Measurements from ENCODE around the gene FIBCD1.

FIBCD1 gene

DNA sequence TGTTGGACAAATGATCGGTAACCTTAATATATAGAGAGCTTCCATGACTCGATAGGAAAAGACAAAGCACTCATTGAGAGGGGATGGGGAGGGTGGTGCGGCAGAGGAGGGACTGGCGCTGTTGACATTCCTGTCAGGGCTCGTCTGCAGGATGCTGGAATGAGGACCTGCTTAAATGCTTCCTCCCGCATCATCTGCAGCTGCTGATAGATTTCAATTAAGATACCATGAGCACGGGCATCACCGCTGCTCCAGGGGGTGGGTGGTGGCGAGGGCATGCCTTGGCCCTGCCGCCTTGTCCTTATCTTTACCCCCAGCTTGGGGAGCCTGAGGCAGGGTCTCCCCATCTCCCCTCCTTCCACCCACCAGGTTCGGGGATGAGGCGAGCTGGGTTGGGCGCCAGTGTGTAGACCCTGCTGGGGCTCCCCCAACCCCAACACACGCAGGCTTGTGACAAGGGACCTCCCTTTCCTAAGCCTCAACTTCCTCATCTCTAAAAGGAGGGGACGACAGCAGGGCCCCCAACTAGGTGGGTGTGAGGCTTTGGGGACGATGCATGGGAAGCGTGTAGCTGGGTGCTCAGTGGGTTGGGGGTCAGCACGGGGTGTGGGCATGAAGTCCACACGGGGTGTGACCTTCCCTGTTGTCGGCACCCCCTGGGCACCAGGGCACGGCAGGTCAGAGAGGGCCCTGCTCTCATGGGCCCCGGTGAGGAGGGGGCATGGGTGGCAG, 30.7 kb downstream of the FIBCD1 start:
- DNase-seq (ENCODE audit: low read depth in 2 of 2) = no peak

- DNase-seq (ENCODE audit: low read depth in 2 of 2) = no peak
Observed at GRCh38 chr9:130906735-130907416, 32.2 kb downstream of the FIBCD1 start.

DNA sequence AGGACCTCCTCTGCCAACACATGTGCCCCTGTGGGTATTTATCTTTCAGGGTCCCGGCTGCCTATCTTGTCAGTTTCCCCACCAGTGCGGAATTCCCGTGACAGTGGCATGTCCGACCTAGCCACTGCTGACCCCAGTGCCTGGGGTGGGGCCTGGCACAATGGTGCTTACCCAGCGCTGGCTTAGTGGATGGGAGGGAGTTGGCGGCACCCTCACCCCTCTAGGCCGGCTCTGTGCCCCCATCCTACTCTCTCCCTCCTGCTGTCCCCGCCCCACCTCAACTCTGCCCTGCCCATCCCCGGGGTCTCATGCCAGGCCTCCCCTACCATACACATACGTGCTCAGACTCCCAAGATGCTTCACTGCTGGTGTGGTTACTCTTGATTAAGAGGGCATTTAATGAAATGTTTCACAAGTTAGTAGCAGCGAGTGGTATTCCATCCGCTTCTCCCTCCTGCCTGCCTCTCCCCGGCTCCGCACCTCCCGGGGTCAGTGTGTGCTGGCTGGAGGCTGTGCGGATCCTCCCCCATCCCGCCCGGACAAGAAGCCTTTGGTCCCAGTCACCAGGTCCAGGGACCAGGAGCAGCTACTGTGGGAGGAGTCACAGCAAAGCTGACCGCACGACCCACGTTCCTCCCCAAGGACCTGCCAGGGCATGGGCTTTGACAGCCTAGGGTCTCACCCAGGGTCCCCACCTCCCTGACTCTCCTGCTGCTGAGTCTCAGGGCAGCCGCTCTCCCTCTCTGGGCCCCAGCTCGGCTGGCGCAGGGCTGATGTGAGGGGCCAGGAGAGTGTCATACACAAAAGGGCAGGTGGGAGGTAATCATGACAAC, 32.9 kb downstream of the FIBCD1 start:
- no peak for DNase-seq (ENCODE audit: low read depth in 2 of 2)

GRCh38 chr9:130905125-130905901, 33.7 kb downstream of the FIBCD1 start:
- DNase-seq (ENCODE audit: low read depth in 2 of 2) = no peak

DNA sequence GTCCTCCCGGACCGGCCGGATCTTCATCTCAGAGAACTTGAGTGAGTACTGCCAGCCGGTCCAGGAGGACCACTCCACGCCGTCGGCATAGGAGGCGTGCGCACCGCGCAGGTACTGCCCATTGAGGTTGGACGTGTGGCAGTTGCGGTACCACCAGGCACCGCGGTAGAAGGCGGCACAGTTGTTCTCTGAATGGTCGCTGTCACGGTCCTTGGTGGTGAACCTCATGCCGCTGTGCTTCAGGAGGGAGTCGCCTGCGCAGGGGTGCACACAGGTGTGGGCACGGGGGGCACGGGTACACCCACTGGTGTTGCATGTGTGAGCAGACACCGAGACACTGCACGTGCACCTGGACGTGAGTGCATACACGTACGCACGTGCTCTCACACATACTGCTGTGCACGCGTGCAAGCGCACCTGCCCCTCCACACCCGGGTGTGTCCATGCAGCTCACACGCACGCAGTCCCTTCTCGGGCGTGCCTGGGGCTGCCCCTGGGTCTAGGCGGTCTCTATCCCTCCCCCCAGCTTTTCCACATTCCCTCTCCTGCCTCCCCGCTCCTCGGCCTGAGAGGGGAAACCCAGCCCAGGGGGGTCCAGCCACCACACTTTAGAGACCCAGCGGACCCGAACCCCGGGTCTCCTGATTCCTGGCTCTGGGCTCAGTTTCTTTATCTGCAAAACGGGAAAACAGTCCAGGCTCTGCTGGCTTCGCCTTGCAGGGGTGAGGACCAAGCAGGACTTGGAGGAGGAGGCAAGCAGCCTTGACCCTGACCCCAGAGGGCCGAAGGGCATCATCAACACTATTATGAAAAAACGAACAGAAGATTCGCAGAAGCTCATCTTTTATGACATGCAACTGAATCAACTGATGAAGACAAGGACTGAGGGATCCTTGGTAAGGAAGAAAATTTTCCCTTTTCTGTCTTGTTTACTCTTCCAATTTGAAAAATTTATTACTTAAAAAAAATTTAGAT, 34.7 kb downstream of the FIBCD1 start:
- DNase-seq (ENCODE audit: low read depth in 2 of 2) = no peak

DNA sequence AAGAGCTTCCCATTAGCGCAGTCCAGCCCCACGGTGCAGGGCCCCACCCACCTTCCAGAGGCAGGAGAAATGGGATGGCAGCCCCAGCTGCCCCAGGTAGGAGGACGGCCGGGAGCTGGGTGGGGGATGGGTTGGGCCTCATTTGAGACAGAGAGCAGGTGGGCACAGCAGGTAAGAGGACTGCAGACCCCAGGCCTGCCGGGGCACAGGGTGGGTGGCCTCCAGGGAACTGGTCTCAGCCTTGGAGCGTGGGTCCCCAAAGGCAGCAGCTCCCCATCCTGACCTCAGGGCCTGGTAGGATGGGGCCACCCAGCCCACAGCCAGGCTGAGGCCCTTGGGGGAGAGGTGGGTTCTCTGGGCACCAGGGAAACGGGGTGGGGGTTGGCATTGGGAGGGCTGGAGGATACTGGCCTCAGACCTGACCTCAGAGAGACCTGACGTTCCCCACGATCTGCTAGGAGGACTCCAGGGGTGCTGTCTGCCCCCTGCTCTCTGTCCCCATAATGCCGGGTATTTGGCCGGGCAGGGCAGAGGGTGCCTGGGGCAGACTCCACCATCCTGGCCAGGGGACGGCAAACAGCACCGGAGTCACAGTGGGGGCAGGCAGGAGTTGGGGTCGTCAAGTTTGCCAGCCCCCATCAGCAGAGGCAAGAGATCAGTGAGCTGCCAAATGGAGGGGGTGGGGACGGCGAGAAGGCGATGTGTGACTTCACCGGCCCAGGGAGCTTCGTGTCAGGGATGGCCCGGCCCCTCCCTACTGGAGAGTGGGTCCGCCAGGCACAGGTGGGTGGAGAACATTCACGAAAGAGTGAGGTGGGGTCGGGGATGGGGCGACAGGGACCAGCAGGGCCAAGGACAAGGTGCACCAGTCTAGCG, 35.6 kb downstream of the FIBCD1 start:
- no peak for DNase-seq (ENCODE audit: low read depth in 2 of 2)

- no peak for DNase-seq (ENCODE audit: low read depth in 2 of 2)
Observed at GRCh38 chr9:130902204-130903185, 36.6 kb downstream of the FIBCD1 start.

- DNase-seq (ENCODE audit: low read depth in 2 of 2) = no peak
Observed at GRCh38 chr9:130901498-130902203, 37.4 kb downstream of the FIBCD1 start.

- DNase-seq (ENCODE audit: low read depth in 2 of 2) = no peak
Observed at GRCh38 chr9:130900701-130901497, 38.1 kb downstream of the FIBCD1 start.

DNA sequence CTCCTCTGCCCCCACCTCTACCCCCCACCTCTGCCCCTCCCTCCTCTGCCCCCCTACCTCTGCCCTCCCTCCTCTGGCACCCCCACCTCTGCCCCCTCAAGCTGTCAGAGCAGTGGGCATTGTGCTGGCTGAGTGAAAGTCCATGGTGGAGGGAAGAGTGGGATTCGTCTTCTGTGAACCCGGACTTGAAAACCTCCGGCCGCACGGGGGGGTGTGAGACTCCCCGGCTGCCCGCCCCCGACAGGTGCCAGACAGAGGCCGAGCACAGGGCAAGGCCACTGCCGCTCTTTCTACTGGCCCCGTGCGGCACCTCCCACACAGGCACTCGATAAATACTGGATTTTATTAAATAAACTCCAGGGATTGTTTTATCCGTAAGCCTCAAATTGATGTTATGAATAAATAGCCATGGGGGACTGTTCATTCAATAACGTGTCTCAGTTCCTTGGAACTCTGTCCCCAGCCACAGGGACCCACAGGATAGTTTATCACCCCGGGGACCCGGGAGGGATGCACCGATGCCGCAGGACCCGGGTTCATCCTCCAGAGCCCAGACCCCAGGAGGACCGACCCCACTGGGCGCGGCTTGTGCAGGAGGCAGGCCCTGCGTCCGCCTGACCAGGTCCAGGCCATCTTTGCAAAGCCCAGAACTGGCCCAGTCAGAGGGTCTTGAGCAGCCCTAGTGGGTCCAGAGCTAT, 39.8 kb downstream of the FIBCD1 start:
- no peak for DNase-seq (ENCODE audit: low read depth in 2 of 2)

- DNase-seq (ENCODE audit: low read depth in 2 of 2) = no peak
Observed at GRCh38 chr9:130898552-130898852, 40.5 kb downstream of the FIBCD1 start.

- no peak for DNase-seq (ENCODE audit: low read depth in 2 of 2)
Observed at GRCh38 chr9:130897848-130898551, 41.0 kb downstream of the FIBCD1 start.

GRCh38 chr9:130897105-130897751, 41.8 kb downstream of the FIBCD1 start:
- no peak for DNase-seq (ENCODE audit: low read depth in 2 of 2)

- DNase-seq (ENCODE audit: low read depth in 2 of 2) = no peak
Observed at GRCh38 chr9:130896233-130897014, 42.6 kb downstream of the FIBCD1 start, which contains the start of gene QRFP. QRFP (minus strand) TSS chr9:130896812; CDS start chr9:130893838, 2,974 bp downstream.

Data from stimulated activated CD4-positive, alpha-beta T cell treated with anti-CD3 and anti-CD28 coated beads, Interleukin-15, amount 100 ng/mL, for 48 hours (primary cell).